SJSA1 (cell line): Measurements from ENCODE around the gene PCNX1. TPM values are rescaled to one million over a fixed set of nuclear protein-coding genes. Genes with fewer than 3 reads are reported as not detected.
A peak's percentile ranks its signal among the peaks of the same experiment; 100 is the strongest.
"Not testable (repeated sequence)": the region's sequence is repeated elsewhere in the genome, so short reads cannot be mapped to it uniquely, and the experiment has no call there.

Source experiments
- DNase-seq, 2 experiments: peaks; one replicate each; pipeline ENCODE4 v3.0.0-alpha.2; 2015 to 2020; ENCODE audit warnings: low spot score in 2 of 2, low read depth in 1 of 2
- H3K27ac ChIP-seq: fragments of 250-450 bp; sonication (Bioruptor Pico); 2 replicates; pipeline ENCODE4 v1.5.1; 2020; ENCODE audit warnings: mild to moderate bottlenecking, moderate library complexity
- H3K27me3 ChIP-seq: fragments of 250-450 bp; sonication (Bioruptor Pico); replicated peaks from 2 replicates; pipeline ENCODE4 v1.5.1; 2020; ENCODE audit warnings: mild to moderate bottlenecking, moderate library complexity
- H3K36me3 ChIP-seq: fragments of 250-450 bp; sonication (Bioruptor Pico); 2 replicates; pipeline ENCODE4 v1.5.1; 2020; ENCODE audit warnings: mild to moderate bottlenecking
- H3K4me1 ChIP-seq: fragments of 250-450 bp; sonication (Bioruptor Pico); replicated peaks from 2 replicates; pipeline ENCODE4 v1.6.1; 2021; ENCODE audit warnings: mild to moderate bottlenecking
- H3K4me3 ChIP-seq: fragments of 250-450 bp; sonication (Bioruptor Pico); 2 replicates; pipeline ENCODE4 v1.5.1; 2020; ENCODE audit warnings: mild to moderate bottlenecking
- H3K9me3 ChIP-seq: fragments of 250-450 bp; sonication (Bioruptor Pico); replicated peaks from 2 replicates; pipeline ENCODE4 v1.5.1; 2020; ENCODE audit warnings: mild to moderate bottlenecking
- total RNA-seq: library from RNA; depleted of rRNA; stranded (reverse); fragments of >200 nt; shearing (Covaris generic); gene quantifications from 2 replicates; pipeline ENCODE4 v1.2.3, GENCODE V29; 2014

PCNX1 gene
- total RNA-seq, 1 experiment from 2014 or later = 20.3 TPM

GRCh38 chr14:70942342-70942706 is 35.1 kb downstream of the PCNX1 start:
- Histone ChIP-seq H3K36me3 (peaks cover 21% of the 10 kb centered on the region), H3K27me3 (no peaks in the 10 kb centered on the region), H3K27ac (no peak overlapping the region), H3K4me1 (no peaks in the 10 kb centered on the region), H3K9me3 (no peaks in the 10 kb centered on the region), H3K4me3 (no peak overlapping the region)
- DNase-seq = no peak

- H3K9me3 ChIP-seq = not testable (repeated sequence)
These were observed 35.5 kb downstream of the PCNX1 start for GRCh38 chr14:70942721-70943120.

GRCh38 chr14:70943838-70944237 is 36.6 kb downstream of the PCNX1 start:
- Histone ChIP-seq H3K27me3 (no peaks in the 10 kb centered on the region), H3K9me3 (no peaks in the 10 kb centered on the region), H3K36me3 (peaks cover 29% of the 10 kb centered on the region), H3K4me1 (no peaks in the 10 kb centered on the region), H3K4me3 (no peak overlapping the region), H3K27ac (no peak overlapping the region)
- DNase-seq = no peak

More at GRCh38 chr14:70942721-70943120, 35.5 kb downstream of the PCNX1 start:
- not testable (repeated sequence) for H3K4me1 ChIP-seq, H3K27ac ChIP-seq, H3K27me3 ChIP-seq, DNase-seq, H3K4me3 ChIP-seq
- H3K36me3 ChIP-seq = peaks cover 24% of the 10 kb centered on the region

GRCh38 chr14:70947739-70948138 is 40.5 kb downstream of the PCNX1 start:
- peak in 1 of 2 experiments; percentile 2 for DNase-seq
- Histone ChIP-seq H3K36me3 (peaks cover 42% of the 10 kb centered on the region), H3K27ac (no peak overlapping the region), H3K4me1 (no peaks in the 10 kb centered on the region), H3K4me3 (no peak overlapping the region), H3K9me3 (no peaks in the 10 kb centered on the region), H3K27me3 (no peaks in the 10 kb centered on the region)

GRCh38 chr14:70952485-70952884 is 45.2 kb downstream of the PCNX1 start:
- no peaks in the 10 kb centered on the region for H3K27me3 ChIP-seq
- no peaks in the 10 kb centered on the region for H3K4me1 ChIP-seq
- H3K36me3 ChIP-seq = peaks cover 20% of the 10 kb centered on the region
- DNase-seq = no peak
- H3K27ac ChIP-seq = no peak overlapping the region
- H3K9me3 ChIP-seq = no peaks in the 10 kb centered on the region
- H3K4me3 ChIP-seq = no peak overlapping the region

- Histone ChIP-seq H3K36me3 (peaks cover 12% of the 10 kb centered on the region), H3K27ac (no peak overlapping the region), H3K4me1 (no peaks in the 10 kb centered on the region), H3K9me3 (no peaks in the 10 kb centered on the region), H3K27me3 (no peaks in the 10 kb centered on the region), H3K4me3 (no peak overlapping the region)
- DNase-seq = no peak
These were observed 46.8 kb downstream of the PCNX1 start for GRCh38 chr14:70954068-70954467.

- Histone ChIP-seq H3K27ac (no peak overlapping the region), H3K9me3 (no peaks in the 10 kb centered on the region), H3K27me3 (no peaks in the 10 kb centered on the region), H3K4me1 (no peaks in the 10 kb centered on the region), H3K4me3 (no peak overlapping the region), H3K36me3 (0 out of 2 replicates have a peak, but pooled peaks cover 2% of the 10 kb centered on the region)
- peak in 1 of 2 experiments; percentile 19 for DNase-seq
These were observed 48.6 kb downstream of the PCNX1 start for GRCh38 chr14:70955543-70956480.

GRCh38 chr14:70956511-70956910 is 49.3 kb downstream of the PCNX1 start:
- no peaks in the 10 kb centered on the region for H3K27me3 ChIP-seq
- H3K4me3 ChIP-seq = no peak overlapping the region
- H3K9me3 ChIP-seq = no peaks in the 10 kb centered on the region
- H3K27ac ChIP-seq = no peak overlapping the region
- no peaks in the 10 kb centered on the region for H3K4me1 ChIP-seq
- H3K36me3 ChIP-seq = no peaks in the 10 kb centered on the region
- no peak for DNase-seq

GRCh38 chr14:70957710-70958109 is 50.5 kb downstream of the PCNX1 start:
- DNase-seq = no peak
- H3K4me1 ChIP-seq = no peaks in the 10 kb centered on the region
- no peaks in the 10 kb centered on the region for H3K9me3 ChIP-seq
- no peak overlapping the region for H3K27ac ChIP-seq
- H3K27me3 ChIP-seq = no peaks in the 10 kb centered on the region
- H3K4me3 ChIP-seq = no peak overlapping the region
- 0 out of 2 replicates have a peak, but pooled peaks cover 4% of the 10 kb centered on the region for H3K36me3 ChIP-seq

- peaks cover 17% of the 10 kb centered on the region; the same call in 1 of the 2 replicates for H3K36me3 ChIP-seq
- H3K4me3 ChIP-seq = no peak overlapping the region
- H3K27me3 ChIP-seq = no peaks in the 10 kb centered on the region
- H3K27ac ChIP-seq = no peak overlapping the region
- DNase-seq = no peak
- no peaks in the 10 kb centered on the region for H3K9me3 ChIP-seq
- no peaks in the 10 kb centered on the region for H3K4me1 ChIP-seq
These were observed 55.7 kb downstream of the PCNX1 start for GRCh38 chr14:70962935-70963334.

- H3K4me1 ChIP-seq = no peaks in the 10 kb centered on the region
- H3K9me3 ChIP-seq = no peaks in the 10 kb centered on the region
- DNase-seq = no peak
- H3K27me3 ChIP-seq = no peaks in the 10 kb centered on the region
- peaks cover 25% of the 10 kb centered on the region for H3K36me3 ChIP-seq
- H3K27ac ChIP-seq = no peak overlapping the region
- no peak overlapping the region for H3K4me3 ChIP-seq
These were observed 57.2 kb downstream of the PCNX1 start for GRCh38 chr14:70964492-70964891.

GRCh38 chr14:70971560-70971959 is 64.3 kb downstream of the PCNX1 start:
- Histone ChIP-seq H3K27ac (no peak overlapping the region), H3K4me1 (no peaks in the 10 kb centered on the region), H3K36me3 (peaks cover 19% of the 10 kb centered on the region), H3K9me3 (no peaks in the 10 kb centered on the region), H3K4me3 (no peak overlapping the region), H3K27me3 (no peaks in the 10 kb centered on the region)
- no peak for DNase-seq

- peak; percentile 68 to 70 for DNase-seq
- Histone ChIP-seq H3K4me3 (no peak overlapping the region), H3K27ac (no peak overlapping the region), H3K4me1 (no peaks in the 10 kb centered on the region), H3K36me3 (peaks cover 20% of the 10 kb centered on the region), H3K9me3 (no peaks in the 10 kb centered on the region), H3K27me3 (no peaks in the 10 kb centered on the region)
These were observed 65.1 kb downstream of the PCNX1 start for GRCh38 chr14:70972107-70972976.

GRCh38 chr14:70976591-70976990 is 69.3 kb downstream of the PCNX1 start:
- H3K27ac ChIP-seq = no peak overlapping the region
- H3K27me3 ChIP-seq = no peaks in the 10 kb centered on the region
- no peak overlapping the region for H3K4me3 ChIP-seq
- peaks cover 29% of the 10 kb centered on the region for H3K36me3 ChIP-seq
- H3K4me1 ChIP-seq = peaks cover 13% of the 10 kb centered on the region
- no peak for DNase-seq
- no peaks in the 10 kb centered on the region for H3K9me3 ChIP-seq
